ENCODE results near the gene RABGAP1.

DNA sequence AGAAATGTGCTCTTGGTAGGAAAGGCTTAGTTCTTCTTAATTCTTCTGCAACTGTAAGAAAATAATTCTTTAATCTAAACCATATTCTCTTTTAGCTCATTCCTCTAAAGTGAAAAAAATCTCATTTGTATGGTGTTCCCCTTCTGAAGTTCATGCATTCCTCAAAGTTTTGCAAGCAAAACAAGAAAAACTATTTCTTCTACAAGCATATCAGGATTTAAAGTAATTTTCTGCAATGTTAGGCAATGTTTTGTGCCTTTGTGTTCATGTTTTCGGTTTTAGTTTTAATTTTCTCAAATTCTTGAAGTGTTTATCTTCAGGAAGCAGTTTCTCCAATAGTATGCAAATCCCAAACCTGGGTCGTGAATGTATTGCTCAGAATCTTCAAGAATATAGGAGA is 80.0 kb downstream of the RABGAP1 start:
- TF ChIP-seq, protein P1, sequence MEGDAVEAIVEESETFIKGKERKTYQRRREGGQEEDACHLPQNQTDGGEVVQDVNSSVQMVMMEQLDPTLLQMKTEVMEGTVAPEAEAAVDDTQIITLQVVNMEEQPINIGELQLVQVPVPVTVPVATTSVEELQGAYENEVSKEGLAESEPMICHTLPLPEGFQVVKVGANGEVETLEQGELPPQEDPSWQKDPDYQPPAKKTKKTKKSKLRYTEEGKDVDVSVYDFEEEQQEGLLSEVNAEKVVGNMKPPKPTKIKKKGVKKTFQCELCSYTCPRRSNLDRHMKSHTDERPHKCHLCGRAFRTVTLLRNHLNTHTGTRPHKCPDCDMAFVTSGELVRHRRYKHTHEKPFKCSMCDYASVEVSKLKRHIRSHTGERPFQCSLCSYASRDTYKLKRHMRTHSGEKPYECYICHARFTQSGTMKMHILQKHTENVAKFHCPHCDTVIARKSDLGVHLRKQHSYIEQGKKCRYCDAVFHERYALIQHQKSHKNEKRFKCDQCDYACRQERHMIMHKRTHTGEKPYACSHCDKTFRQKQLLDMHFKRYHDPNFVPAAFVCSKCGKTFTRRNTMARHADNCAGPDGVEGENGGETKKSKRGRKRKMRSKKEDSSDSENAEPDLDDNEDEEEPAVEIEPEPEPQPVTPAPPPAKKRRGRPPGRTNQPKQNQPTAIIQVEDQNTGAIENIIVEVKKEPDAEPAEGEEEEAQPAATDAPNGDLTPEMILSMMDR (conservative IDR thresholded peaks at IDR 0.05 in 1 of 2, IDR thresholded peaks at IDR 0.05 in 1 of 2; ENCODE audit: extremely low read depth in 1 of 2, insufficient read depth in 1 of 2, low read depth in 1 of 2, low read length in 2 of 2), result no peak
- TF ChIP-seq EZH2 (IDR thresholded peaks at IDR 0.05; ENCODE audit: borderline replicate concordance, low read length), result no peak
